ENCODE data around the gene KIRREL3.

DNA sequence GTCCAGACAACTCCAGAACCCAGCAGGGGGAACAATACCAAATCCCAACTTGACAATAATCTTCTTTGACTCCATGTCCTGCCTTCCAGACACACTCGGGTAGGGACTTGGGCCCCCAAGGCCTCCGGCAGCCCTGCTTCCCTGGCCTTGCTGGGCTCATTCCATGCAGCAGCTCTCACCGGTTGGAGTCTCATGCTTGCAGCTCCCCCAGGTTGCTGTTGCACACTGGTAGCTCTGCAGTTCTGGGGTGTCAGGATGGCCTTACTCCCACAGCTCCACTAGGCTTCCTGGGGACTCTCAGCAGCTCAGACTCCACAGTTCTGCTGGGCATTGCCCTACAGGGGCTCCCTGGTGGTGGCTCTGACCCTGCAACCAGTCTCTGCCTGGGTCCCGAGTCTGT is 602.3 kb downstream of the KIRREL3 start:
- TF ChIP-seq POLR2A (IDR thresholded peaks at IDR 0.05) (no peak), CTCF (IDR thresholded peaks at IDR 0.05) (no peak)

All from testis (tissue), 2 donors.